GM19043 (cell line): ENCODE data around the gene PDZK1.
"Not testable (repeated sequence)": the region's sequence is repeated elsewhere in the genome, so short reads cannot be mapped to it uniquely, and the experiment has no call there.

Experiments
- ATAC-seq: cut with Tn5 transposase; IDR thresholded peaks from one replicate; pipeline ENCODE4 v1.9.1; 2021; ENCODE audit warnings: low read depth; ENCODE audit not compliant: unreplicated experiment

The PDZK1 gene

DNA sequence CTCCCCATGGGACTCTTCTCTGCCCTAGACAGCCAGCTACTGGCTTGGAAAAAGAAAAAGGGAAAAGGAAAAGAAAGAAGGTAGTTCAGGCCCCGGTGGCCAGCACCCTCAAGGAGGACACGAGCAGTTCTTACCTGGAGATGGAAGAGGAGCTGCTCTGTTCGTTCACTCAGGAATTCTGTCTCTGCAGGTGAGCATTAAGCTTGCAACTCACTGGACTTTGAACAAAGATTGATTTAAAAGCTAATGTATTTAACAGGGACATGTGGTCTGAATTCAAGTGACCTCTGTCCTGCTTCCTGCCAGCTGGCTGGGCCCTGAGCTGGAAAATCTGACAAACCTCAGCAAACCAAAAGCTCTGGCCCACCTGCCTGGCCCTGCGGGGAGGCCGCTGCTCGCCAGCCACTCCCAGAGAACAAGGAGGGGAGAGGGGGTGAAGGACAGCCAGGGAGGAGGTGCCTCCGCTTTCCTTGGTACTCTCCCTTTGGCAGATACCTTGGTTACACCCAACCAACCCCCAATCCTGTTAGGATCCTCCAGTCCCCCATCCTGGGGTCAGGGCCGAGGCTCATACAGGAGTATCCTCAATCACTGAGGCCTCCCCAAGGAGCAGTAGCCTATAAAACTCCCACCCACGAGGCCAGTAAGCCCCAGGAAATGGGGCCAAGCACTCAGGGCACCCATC is at the start of gene PDZK1:
TSS of gene PDZK1 (minus strand) at position 186 of the 685 bp plus-strand sequence. CDS start 19,347 bp downstream, outside the sequence.
- ATAC-seq, result no peak

DNA sequence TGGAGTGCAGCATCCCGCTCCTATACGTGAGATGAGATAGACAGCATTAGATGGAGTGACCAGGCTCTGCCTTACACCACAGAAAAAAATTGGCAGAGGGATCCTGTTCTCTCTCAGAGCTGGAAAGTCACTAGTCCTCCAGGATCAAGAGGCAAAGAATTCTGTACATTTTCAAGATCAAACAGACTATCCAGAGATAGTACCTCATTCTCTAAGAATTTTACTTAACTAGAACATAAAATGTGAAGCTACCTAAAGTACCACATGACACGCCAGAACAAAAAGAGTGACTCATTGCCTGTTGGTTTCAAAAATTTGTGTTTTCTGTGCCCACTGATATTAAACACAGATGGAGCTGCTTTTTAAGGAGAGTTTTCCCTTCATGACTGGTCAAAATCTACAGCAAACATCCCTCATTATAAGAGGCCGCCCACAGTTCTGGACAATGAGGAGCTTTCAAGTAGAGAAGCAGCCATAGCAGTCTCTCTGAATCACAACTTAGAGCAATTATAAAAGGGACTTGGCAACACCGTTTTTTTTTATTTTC is 44.4 kb upstream of the PDZK1 start:
- no peak for ATAC-seq

DNA sequence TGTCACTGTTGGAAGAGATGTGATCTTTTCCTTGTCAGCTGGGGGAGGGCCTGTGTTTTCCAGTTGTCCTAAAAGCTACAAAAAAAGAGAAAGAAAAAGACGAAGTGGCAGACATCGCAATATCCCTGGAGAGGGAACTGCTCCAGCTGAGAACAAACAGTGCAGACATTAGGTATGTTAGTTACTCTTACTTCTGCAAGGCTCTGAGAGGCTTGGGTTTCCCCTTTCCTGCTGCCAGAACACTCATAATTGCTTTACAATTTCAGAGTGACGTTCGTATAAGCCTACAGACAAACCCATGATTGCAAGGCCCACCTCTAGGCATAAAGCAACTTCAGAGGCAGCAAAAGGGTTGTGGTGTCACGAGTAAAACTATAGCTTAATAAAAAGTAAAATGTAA is 43.3 kb upstream of the PDZK1 start:
- ATAC-seq, result no peak

DNA sequence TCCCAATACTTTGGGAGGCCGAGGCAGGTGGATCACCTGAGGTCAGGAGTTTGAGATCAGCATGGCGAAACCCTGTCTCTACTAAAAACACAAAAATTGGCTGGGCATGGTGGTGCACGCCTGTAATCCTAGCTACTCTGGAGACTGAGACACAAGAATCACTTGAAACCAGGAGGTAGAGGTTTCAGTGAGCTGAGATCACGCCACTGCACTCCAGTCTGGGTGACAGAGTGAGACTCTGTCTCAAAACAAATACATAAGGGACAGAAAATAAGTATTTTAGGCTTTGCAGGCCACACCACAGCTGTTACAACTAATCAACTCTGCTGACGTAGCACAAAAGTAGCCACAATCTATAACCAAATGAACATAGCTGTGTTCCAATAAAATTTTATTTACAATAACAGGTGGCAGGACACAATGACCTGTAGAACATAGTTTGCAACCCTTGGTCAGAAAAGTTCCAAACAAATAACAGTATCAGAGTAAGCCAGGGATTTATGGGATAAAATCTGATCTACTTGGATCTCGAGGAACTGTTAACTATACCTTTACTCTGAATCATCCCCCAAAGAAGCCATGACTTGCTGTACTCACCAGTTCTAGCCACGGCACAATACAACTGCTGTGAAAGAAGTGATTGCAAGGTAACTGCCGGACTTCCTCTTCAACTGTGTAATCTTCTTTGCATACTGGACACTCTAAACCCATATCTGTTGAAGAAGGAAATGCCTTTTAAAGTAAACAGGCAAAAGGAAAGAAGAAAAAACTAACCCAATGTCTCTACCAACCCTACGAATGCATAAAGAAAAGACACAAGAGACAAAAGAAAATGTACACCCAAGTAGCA is 40.5 kb upstream of the PDZK1 start:
- ATAC-seq, result no peak

DNA sequence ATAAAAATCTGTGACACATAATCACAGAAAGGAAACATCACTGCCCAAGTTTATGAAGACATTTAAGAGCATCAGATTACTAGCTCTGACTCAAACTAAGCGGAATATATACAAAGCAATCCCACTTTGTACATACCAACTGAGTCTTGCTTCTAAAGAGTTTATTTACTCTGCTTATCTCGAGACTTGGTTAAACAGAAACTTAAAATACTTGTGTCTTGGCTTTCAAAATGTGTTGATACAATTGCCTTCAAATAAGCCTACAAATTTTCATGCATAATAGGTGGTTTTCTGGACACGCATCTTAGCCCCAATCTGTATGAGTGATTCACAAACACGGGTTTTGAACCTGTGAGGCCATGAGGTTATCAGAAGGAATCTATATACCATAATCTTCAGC is 33.1 kb upstream of the PDZK1 start:
- no peak for ATAC-seq

DNA sequence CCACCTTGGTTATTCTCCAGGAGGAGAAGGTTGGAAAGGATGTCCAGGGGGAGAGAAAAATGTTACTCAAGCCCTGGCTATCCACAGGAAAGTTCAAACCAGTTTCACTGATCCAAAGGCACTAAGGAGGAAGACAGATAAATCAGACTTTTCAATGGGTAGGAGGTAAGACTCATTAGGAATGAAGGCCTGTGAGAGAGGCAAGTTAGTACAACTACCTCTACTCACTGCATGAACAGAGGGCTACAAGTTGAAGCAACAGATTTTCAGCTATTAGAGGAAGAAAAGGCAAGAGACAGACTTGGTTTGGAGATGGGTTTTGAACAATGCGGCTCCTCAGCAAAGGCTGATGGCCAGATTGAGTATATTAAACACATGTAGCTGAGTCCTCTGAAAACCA is 29.0 kb upstream of the PDZK1 start:
- ATAC-seq, result no peak

DNA sequence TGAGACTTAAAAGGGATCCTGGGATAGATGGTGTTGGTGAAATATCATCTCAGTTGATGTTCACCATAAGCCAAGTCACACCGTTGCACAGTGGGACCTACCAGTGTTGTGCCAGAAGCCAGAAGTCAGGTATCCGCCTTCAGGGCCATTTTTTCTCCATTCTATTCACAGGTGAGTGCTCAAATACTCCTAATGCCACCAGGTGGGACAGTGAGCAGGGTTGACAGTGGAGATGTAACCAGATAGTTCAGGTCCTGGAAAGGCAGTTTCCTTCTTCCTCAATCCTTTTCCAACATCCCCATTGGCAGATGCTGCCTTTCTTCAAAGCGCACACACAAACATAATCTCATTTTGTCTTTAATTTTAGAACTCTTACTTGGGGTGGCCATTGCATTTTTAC is 23.7 kb upstream of the PDZK1 start:
- ATAC-seq, result no peak

DNA sequence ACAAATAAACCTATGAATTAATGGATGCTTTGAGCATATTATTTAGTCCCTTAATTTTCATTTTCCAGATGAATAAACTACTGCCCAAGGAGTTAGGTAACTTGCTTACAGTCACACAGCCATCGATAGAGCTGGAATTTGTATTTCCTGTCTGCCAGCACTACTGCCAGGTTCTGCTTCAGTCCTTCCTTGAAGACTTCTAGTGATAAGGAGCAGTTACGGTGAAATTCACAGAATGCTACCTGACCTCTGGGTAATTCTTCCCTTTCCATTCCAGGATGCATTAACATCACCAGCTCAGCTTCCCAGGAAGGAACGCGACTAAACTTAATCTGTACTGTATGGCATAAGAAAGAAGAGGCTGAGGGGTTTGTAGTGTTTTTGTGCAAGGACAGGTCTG is 23.3 kb upstream of the PDZK1 start:
- ATAC-seq, result no peak

DNA sequence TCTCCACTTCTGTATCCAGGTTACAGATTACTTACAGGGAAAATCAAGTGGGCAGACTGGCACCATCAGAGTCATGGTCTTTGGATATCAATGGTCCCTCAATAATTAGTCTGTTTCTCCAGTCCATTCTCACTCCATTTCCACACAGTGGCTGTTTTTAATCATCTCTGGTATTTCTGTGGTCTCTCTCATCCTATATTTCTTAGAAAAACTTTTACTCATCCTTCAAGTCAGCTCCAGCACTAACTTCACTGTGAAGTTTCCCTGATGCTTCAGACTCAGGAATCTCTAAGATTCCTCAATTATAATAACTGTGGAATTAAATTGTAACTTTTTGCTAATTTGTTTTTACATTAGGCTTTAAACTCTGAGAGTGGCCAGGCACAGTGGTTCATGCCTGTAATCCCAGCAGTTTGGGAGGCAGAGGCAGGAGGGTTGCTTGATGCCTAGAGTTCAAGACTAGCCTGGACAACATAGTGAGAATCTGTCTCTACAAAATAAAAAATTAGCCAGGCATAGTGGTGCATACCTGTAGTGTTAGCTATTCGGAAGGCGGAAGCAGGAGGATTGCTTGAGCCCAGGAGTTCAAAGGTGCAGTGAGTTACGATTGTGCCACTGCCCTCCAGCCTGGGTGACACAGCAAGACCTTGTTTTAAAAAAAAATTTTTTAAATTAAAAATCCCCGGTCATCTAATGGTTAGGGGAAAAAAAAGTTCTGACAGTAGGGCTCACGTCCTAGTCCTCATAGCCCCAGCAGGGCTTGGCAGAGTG is 22.7 kb upstream of the PDZK1 start:
- no peak for ATAC-seq

DNA sequence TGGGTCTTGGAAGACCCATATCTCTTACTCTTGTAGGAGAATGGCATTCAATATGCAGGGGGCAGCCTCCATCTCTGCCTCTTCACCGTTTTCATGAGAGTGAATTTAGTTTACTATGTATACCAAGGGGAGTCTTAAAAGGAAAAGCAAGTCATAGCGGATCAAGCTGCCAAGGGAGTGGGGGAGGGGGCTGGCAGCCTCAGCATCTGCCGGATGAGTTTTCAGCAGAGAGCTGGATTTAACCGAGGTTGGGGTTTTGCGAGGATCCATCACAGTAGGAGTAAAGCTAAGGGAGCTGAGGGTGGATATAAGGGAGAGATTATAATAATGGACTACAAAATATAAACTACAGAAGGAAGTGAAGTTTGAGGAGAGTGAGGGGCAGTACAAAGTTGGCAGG is 22.0 kb upstream of the PDZK1 start:
- ATAC-seq, result no peak

DNA sequence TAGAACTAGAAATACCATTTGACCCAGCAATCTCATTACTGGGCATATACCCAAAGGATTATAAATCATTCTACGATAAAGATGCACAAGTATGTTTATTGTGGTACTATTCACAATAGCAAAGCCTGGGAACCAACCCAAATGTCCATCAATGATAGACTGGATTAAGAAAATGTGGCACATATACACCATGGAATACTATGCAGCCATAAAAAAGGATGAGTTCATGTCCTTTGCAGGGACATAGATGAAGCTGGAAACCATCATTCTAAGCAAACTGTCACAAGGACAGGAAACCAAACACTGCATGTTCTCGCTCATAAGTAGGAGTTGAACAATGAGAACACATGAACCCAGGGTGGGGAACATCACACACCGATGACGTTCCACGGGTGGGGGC is 19.0 kb upstream of the PDZK1 start:
- ATAC-seq, result not testable (repeated sequence)

DNA sequence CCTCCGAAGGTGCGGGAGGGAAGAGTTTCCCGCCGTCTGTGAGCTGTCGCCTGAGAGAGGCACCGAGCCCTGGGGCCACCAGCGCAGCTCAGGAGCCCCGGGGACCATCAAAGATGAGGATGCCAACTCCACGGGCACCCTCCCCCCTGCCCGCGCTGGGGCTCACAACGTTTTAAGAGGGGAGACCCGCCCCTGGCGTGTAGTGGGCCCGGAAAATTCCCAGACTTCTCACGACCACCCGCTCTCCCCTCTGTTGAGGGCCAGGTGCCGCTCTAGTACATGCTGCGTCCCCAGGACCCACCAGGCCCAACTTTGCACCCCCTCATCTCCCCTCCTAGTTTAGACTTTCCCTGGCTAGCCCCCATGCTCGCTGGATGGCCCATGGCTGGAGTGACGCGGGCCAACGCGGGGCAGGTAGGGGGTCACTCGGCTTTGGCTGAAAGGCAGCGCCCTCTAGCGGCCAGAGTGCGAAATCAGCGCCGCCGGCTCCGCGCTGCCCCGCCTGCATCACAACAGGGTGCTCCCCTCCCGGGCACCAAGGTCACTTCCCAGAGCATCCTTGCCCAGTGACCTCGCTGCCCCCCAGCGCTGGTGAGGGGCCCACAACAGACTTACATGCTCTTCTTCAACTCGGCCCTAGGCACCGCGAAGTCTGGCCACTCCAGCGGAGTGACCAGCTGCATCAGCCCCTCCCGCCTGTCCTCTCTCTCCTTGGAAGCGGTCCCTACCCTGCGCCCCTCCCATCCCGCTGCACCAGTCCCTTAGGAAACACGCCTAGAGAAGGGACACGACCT is 13.9 kb upstream of the PDZK1 start:
- no peak for ATAC-seq

DNA sequence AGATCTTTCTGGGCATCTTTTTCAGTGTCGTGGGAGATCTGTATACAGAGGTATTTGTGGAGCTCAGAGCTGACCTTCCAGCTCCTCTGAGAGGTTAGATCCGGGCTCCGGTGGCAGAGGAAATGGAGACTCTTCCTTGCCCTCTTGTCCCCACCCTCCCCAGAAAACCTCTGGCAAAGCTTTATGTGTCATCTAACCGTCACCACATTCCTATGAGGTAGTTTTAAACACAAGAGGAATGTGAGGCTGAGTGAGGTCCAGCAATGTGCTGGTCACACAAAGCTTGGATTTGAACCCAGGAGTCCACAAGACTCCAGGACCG is 13.3 kb upstream of the PDZK1 start:
- ATAC-seq, result no peak

DNA sequence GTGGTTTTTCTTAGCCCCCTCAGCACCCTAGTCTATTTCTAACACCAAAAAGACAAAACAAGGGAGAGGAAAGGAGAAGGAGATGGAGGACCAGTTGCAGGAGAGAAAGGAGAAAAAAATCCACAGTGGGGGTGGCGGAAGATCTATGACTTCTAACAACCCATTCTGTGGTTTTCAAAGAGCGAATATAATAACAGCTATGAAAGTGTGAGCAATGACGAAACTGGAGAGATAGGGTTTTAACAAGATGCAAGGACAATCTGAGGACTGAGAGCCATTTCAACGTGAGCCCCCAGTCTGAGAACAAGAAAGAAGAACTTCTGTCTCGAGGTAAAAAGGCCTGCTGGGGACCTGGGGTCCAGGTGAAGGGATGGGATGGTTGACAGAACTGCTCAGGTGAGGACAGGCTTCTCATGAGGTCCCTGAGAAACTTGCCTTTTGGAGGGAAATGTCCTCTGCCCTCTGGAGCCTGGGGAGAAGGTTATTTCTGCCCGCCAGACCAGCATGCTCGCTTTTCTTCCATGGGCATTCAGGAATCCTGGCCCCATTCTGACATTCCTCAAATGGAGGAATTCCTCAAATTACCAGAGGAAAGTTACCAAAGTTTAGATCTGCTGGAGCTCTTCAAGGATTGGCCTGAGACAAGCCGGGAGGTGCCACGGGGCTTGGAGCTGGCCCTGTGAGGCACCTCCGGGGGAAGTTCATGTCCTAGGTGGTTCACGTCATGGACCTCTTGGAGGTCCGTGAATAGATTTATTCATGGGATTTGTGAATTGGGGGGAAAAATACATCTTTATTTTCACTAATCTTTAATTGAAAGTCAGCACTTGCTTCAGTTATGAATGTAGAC is 12.3 kb upstream of the PDZK1 start, which contains the start of gene CD160:
TSS of gene CD160 (plus strand) at position 270 of the 850 bp plus-strand sequence. CDS start 8,829 bp downstream, outside the sequence.
- ATAC-seq, result no peak

DNA sequence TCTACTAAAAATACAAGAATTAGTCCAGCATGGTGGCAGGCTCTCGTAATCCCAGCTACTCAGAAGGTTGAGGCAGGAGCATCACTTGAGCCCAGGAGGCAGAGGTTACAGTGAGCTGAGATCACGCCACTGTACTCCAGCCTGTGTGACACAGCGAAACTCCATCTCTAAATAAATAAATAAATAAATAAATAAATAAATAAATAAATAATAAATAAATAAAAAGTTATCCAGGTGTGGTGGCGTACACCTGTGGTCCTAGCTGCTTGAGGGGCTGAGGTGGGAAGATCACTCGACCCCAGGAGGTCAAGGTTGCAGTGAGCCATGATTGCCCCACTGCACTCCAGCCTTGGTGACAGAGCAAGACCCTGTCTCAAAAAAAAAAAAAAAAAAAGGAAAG is 11.3 kb upstream of the PDZK1 start:
- ATAC-seq, result not testable (repeated sequence)

DNA sequence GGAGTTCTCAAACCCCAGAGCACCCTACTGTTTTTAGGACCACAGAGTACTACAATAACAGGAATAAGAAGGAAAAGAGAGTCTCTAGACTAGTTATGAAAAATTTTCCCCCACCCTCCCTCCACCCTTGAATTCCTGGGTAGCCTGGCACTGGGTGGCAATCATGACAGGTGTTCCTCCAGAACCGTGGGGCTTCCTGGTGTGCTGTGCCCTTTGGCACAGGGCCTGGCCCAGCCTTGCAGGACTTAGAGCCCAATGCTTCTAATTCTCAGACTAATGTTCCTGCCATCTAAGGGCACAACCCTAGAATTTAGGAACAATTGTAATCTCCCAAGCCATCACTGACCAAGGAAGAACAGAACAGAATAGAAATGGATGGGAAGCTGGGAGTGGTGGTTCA is 10.7 kb upstream of the PDZK1 start:
- no peak for ATAC-seq

DNA sequence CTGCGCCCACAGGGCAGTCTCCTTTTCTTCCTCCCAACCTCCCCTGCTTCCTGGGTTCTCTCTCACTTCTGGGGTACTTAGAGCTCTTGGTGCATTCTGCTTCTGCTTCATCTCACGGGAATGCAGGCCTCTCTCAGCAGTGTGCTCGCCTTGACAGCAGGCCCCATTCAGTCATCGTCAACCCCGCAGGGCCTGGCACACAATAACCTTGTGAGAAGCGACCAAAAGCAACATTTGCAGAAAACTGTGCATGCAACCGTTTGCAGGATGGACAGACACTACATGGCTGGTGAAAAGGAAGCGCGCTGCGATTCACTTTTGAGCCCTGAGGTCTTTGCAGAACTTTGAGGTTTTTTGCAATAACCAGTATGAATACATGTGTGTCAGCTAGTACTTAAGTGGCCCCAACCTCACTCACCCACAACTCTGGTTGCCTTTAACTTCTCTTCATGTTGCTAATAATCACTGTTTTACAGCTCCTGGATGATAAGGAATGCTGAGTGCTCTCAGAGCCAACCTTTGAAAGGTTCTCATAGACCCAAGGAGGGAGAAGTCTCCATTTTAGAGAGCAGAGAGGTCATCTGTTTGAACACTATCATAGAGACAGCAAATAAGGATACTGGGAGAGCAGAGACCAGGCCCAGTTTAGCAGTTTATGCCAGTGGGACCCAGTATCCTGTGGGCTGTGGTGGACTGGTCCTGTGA is 9.6 kb upstream of the PDZK1 start:
- no peak for ATAC-seq

DNA sequence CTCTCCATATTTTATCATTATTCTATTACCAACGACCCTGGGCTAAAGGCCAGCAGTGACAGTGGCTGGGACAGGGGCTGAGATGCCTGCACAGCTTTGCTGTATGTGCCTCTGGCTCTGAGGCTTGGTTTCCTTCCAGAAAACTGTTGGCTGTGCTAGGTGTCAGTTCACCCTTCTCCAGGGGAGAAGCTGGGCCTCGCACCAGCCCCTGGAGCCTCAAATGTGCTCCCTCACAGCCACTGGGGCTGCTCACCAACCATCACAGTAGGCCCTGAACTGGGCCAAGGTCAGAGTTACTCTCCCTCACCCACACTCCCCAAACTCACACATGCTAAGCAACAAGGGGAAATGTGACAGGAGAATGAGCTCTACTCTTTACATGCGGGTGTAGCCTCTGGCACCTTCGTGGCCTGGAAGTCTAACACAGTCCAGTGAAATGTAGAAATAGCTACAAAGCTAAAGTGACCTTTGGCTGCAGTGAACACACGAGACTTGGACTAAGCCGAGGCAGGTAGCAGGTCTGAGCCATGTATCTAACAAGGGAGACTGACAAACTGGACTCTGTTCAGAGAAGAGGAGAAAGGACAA is 7.5 kb upstream of the PDZK1 start:
- ATAC-seq, result no peak
